Motor neuron (in vitro differentiated cells): ENCODE data around the gene FOXP1. TPM values are rescaled to one million over a fixed set of nuclear protein-coding genes. Genes with fewer than 3 reads are reported as not detected.

Experiments used
- ATAC-seq, 8 experiments: fragments of 200-7000 bp; cut with Tn5 transposase; replicated peaks in 6 of 8; 2 replicates each; pipeline ENCODE4 v1.8.0; 2021; ENCODE audit warnings: mild to moderate bottlenecking in 8 of 8, moderate library complexity in 8 of 8
- H3K27ac ChIP-seq, 2 donors: fragments of 250-450 bp; sonication (Bioruptor Pico); 2 replicates each; pipeline ENCODE4 v1.9.0; 2021; ENCODE audit warnings: antibody characterized with exemption in 2 of 2, mild to moderate bottlenecking in 2 of 2, moderate library complexity in 1 of 2
- H3K4me1 ChIP-seq, 2 donors: fragments of 250-450 bp; sonication (Bioruptor Pico); replicated peaks in 1 of 2; 2 replicates each; pipeline ENCODE4 v1.6.1; 2021; ENCODE audit warnings: antibody characterized with exemption in 2 of 2, mild to moderate bottlenecking in 2 of 2, moderate library complexity in 1 of 2
- H3K4me3 ChIP-seq, 5 donors: fragments of 250-450 bp; sonication (Bioruptor Pico); 2 replicates each; pipeline ENCODE4 v1.9.0; 2021; ENCODE audit warnings: antibody characterized with exemption in 5 of 5, mild to moderate bottlenecking in 5 of 5, moderate library complexity in 4 of 5
- WGBS, 10 experiments: fragments of 450-650 bp; shearing (Covaris generic); methylation state at CpG; one replicate each; pipeline ENCODE4 v1.0.0; 2022; 5-methylcytosine and 5-hydroxymethylcytosine counted together
- in situ Hi-C, 9 experiments: fragments of 400-800 bp; cut with MboI; loops; one replicate each; pipeline ENCODE4 v1.15.0; 2021; ENCODE audit warnings: low sequenced_read_pairs in 9 of 9, low pct_unique_long_range_greater_than_20kb in 2 of 9; ENCODE audit not compliant: unreplicated experiment in 9 of 9
- total RNA-seq, 8 experiments: library from RNA; unstranded; fragments of 300-600 nt; gene quantifications; 2 replicates each; pipeline versions ENCODE4 v1.2.3 to v1.2.4, GENCODE V29; 2022

Gene FOXP1
- total RNA-seq, 8 experiments from 2014 or later, result 7.0 to 118 (median 74.5) TPM

GRCh38 chr3:71366988-71367604 is 216.4 kb downstream of the FOXP1 start:
- H3K27ac ChIP-seq, result no peak overlapping the region
- 49 to 100% (median 75%) methylated on average over 1 to 8 of the region's 8 CpGs; no CpG with 5 or more reads in 2 of the 10 experiments for WGBS, 10 experiments
- in situ Hi-C loops, result no loop called here

GRCh38 chr3:71361334-71361890 is 222.1 kb downstream of the FOXP1 start:
- in situ Hi-C loops, result no loop called here
- ATAC-seq, result peak in 5 of 8 experiments; percentile 16 to 51 (median 43)
- peaks cover 10 to 23% of the 10 kb centered on the region in 2 donors for H3K4me1 ChIP-seq
- no peak overlapping the region for H3K4me3 ChIP-seq
- H3K27ac ChIP-seq, result no peak overlapping the region
- 66 to 91% (median 75%) methylated on average over 2 to 12 of the region's 12 CpGs; no CpG with 5 or more reads in 2 of the 10 experiments for WGBS, 10 experiments

More at GRCh38 chr3:71366988-71367604, 216.4 kb downstream of the FOXP1 start:
- Histone ChIP-seq H3K4me3 (no peak overlapping the region), H3K4me1 (peaks cover 3 to 14% of the 10 kb centered on the region in 2 donors)
- peak in 3 of 8 experiments; percentile 30 to 39 (median 31) for ATAC-seq

GRCh38 chr3:71360764-71361163 is 222.8 kb downstream of the FOXP1 start:
- WGBS, 10 experiments, result 86 to 100% (median 92%) methylated on average over 1 to 2 of the region's 2 CpGs; no CpG with 5 or more reads in 3 of the 10 experiments
- peaks cover 10 to 23% of the 10 kb centered on the region in 2 donors for H3K4me1 ChIP-seq
- in situ Hi-C loops, result no loop called here

GRCh38 chr3:71360180-71360579 is 223.3 kb downstream of the FOXP1 start:
- in situ Hi-C loops, result no loop called here
- no peak for ATAC-seq
- no peak overlapping the region for H3K27ac ChIP-seq
- H3K4me3 ChIP-seq, result no peak overlapping the region
- WGBS, 10 experiments, result 75 to 100% (median 100%) methylated on average over 1 to 4 of the region's 4 CpGs; no CpG with 5 or more reads in 1 of the 10 experiments
- H3K4me1 ChIP-seq, result peaks cover 10 to 23% of the 10 kb centered on the region in 2 donors

More at GRCh38 chr3:71360764-71361163, 222.8 kb downstream of the FOXP1 start:
- Histone ChIP-seq H3K27ac (no peak overlapping the region), H3K4me3 (no peak overlapping the region)
- ATAC-seq, result no peak

DNA sequence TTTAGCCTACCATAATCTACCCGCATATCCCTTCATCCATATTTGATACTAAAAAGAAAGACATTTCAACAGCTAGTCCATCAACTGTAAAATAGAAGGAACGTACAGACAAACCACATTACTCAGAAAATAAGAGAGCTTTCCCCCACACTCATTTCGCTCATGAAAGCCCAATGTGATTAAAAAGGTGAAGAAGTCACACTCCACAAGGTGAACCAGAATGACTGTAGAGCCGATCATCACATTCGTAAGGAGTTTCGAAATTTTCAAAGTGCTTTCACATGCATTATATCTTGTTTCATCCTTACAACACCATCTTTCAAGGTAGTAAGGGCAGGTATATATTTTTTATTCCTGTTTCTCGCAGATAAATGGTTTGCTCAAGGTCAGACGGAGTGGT is 225.3 kb downstream of the FOXP1 start:
- Histone ChIP-seq H3K4me1 (peaks cover 10 to 23% of the 10 kb centered on the region in 2 donors), H3K4me3 (no peak overlapping the region), H3K27ac (no peak overlapping the region)
- 86 to 100% (median 93%) methylated on average over 2 to 7 of the region's 8 CpGs; no CpG with 5 or more reads in 1 of the 10 experiments for WGBS, 10 experiments
- ATAC-seq, result no peak
- in situ Hi-C loops, result no loop called here

DNA sequence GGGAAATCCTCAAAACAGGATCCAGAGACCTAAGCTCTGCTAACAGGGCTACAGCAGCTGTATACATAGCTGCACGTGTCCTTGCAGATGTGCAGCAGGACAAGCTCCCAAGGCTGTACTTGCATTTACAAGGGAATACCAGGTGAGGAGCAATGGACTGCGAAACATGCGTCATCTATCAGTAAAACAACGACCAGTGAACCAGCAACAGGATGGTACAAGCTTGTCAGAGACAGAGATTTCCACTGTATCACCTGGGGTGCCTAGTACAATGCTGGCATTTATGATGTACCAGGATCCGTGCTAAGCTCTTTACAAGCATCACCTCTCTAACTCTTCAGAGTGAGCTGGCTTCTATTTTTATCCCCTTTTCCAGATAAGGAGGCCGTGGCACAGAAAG is 227.3 kb downstream of the FOXP1 start:
- peak in 4 of 8 experiments; percentile 19 to 53 (median 29) for ATAC-seq
- no peak overlapping the region for H3K4me3 ChIP-seq
- WGBS, 10 experiments, result 70 to 100% (median 88%) methylated on average over 1 to 5 of the region's 6 CpGs; no CpG with 5 or more reads in 2 of the 10 experiments
- H3K4me1 ChIP-seq, result peaks cover 6 to 16% of the 10 kb centered on the region in 2 donors
- no peak overlapping the region for H3K27ac ChIP-seq
- in situ Hi-C loops, result no loop called here

DNA sequence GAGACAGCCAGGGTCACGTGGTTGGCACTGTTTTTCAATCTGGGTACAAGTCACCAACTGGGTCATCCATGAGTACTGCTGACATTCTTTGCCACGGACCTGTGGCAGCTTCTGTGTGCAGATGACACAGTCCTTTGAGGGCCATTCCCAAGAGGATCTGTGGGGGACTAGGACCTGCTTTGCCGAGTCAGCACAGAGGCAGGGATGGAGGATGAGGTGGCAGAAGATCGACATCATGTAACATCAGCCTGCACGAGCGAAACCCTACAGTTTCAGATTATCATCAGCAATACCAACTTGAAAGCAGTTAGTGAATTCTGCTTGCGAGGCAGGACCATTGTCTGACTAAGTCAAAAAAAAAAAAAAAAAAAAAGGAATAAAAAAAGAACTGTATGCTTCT is 227.7 kb downstream of the FOXP1 start:
- Histone ChIP-seq H3K27ac (no peak overlapping the region), H3K4me1 (peaks cover 6 to 16% of the 10 kb centered on the region in 2 donors), H3K4me3 (no peak overlapping the region)
- peak in 5 of 8 experiments; percentile 24 to 63 (median 43) for ATAC-seq
- in situ Hi-C loops, result no loop called here
- 70 to 100% (median 92%) methylated on average over 1 to 5 of the region's 7 CpGs; no CpG with 5 or more reads in 3 of the 10 experiments for WGBS, 10 experiments

- 80 to 100% (median 93%) methylated on average over 2 to 4 of the region's 5 CpGs; no CpG with 5 or more reads in 2 of the 10 experiments for WGBS, 10 experiments
- no peak for ATAC-seq
- no peak overlapping the region for H3K27ac ChIP-seq
- H3K4me3 ChIP-seq, result no peak overlapping the region
- H3K4me1 ChIP-seq, result peaks cover 6 to 16% of the 10 kb centered on the region in 2 donors
- in situ Hi-C loops, result no loop called here
Observed at GRCh38 chr3:71355037-71355436, 228.5 kb downstream of the FOXP1 start.

DNA sequence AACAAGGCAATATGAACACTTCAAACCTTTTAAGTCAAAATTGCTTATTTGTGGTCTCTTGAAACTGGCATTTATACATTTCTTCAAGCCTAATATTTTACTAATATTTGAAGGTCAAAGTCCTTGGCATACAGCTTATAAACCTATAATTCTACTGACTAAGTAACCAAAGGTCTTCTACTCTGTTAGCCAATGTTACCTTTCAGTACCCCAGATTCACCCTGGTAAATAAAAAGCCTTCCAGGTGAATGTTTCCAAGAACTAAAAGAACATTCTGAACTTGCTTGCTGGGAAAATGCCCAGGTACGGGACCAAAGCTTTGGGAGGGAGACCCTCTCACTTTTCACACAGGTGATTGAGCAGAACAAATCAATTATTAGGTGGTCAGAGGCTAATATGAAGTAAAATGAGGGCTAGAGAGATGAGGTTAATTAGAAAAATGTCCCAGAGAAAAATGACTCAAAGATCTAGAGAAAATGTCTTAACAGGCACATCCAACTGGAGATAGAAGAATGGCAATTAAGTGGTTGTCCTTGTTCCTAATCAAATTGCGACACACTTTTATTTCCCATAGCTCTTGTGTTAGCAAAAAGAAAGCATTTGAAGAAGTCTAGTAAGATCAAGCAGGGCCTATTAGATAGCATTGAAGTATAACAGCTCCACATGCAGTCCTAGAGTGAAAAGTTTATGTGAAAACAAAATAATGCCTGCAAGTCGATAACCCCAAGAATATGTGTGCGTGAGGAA is 232.0 kb downstream of the FOXP1 start:
- 85 to 100% (median 98%) methylated on average over 2 to 4 of the region's 4 CpGs for WGBS, 10 experiments
- in situ Hi-C loops, result no loop called here
- no peak for ATAC-seq
- no peak overlapping the region for H3K27ac ChIP-seq
- no peaks in the 10 kb centered on the region for H3K4me1 ChIP-seq
- H3K4me3 ChIP-seq, result no peak overlapping the region

DNA sequence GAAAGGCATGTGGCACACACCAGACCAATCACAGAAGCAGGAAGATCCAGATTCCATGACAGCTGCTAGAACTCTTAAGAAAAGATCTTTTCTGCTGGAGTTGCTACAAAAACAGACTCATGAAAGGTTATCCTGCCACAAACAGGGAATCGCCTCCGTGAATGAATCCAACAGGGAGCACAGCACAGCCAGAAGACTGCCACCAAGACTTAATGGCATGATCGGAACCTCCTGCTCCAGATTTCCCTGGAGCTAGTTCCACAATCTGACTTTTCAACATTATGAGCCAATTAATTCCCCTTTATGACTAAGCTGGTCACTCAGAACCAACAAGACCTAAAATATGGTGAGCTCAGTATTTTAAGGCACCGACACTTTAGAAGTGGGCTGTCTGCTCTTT is 232.5 kb downstream of the FOXP1 start:
- H3K4me1 ChIP-seq, result no peaks in the 10 kb centered on the region
- no peak overlapping the region for H3K27ac ChIP-seq
- no peak for ATAC-seq
- WGBS, 10 experiments, result 71 to 100% (median 96%) methylated on average over 1 to 4 of the region's 4 CpGs; no CpG with 5 or more reads in 4 of the 10 experiments
- no peak overlapping the region for H3K4me3 ChIP-seq
- in situ Hi-C loops, result no loop called here

GRCh38 chr3:71348831-71349230 is 234.7 kb downstream of the FOXP1 start:
- in situ Hi-C loops, result no loop called here
- Histone ChIP-seq H3K4me1 (no peaks in the 10 kb centered on the region), H3K27ac (no peak overlapping the region), H3K4me3 (no peak overlapping the region)
- 60 to 100% (median 100%) methylated on average over 1 to 2 of the region's 2 CpGs; no CpG with 5 or more reads in 4 of the 10 experiments for WGBS, 10 experiments
- no peak for ATAC-seq

- WGBS, 10 experiments, result 36 to 100% (median 90%) methylated on average over 1 to 5 of the region's 9 CpGs; no CpG with 5 or more reads in 2 of the 10 experiments
- no peaks in the 10 kb centered on the region for H3K4me1 ChIP-seq
- H3K4me3 ChIP-seq, result no peak overlapping the region
- H3K27ac ChIP-seq, result no peak overlapping the region
- in situ Hi-C loops, result no loop called here
- no peak for ATAC-seq
Observed at GRCh38 chr3:71348001-71348632, 235.4 kb downstream of the FOXP1 start.
